ENCODE data around the gene SHISA7. TPM values are rescaled to one million over a fixed set of nuclear protein-coding genes. Genes with fewer than 3 reads are reported as not detected.

Gene SHISA7
- total and polyA plus RNA-seq, 11 donors: not detected

DNA sequence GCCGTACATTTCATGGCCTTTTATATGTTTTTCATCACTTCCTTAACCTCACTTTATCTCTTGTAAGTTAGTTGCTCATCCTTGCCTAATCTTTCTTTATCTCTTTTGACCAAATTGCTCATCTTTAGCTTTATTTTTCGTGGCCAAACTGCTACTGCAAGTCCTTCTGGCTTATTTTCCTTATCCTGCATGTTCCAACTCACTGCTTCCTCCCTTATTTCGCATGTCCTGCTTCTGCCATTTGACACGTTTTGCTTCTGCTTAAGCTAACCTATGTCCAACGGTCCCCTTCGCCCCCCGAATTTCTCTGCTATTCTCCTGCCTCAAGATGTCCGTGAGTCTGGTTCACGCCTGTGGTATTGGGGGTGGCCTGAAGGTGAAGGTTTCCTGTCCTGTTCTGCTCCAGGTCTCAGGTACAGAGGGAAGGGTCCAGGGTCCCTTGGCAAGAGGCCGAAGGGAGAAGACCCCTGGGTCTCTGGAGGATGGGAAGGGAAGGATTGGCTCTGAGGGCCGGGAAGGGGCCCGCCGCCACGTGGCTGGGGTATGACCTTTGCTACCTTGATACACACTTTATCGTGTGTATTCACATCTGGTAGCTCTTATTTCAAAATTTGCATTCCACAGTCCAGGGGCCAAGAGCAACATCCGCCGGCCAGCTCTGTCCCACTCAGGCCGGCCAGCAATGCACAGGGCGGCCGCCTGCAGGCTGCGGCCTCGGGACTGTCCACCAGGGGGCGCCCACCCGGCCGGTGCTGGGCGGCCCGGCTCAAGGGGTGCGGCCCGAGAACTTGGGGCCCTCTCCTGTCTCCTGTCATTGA lies 24.3 kb upstream of the SHISA7 start:
- H3K36me3 ChIP-seq: no peaks in the 10 kb centered on the region
- TF ChIP-seq POLR2A (IDR thresholded peaks at IDR 0.05) (no peak), CTCF (IDR thresholded peaks at IDR 0.05) (peak; percentile 96 to 100 (median 99))
- peaks cover 0 to 12% (median 7%) of the 10 kb centered on the region in 12 donors for H3K4me1 ChIP-seq
- DNase-seq (peak; percentile 62 to 88 (median 74)), ATAC-seq (peak; percentile 74 to 89 (median 88))
- H3K27ac ChIP-seq: no peak overlapping the region
- 29 to 33% (median 31%) methylated on average over 26 to 29 of the region's 29 CpGs for WGBS, 4 donors
- no peaks in the 10 kb centered on the region for H3K27me3 ChIP-seq
- H3K9me3 ChIP-seq: no peaks in the 10 kb centered on the region
- intact Hi-C loops (cut with DNase I): loop anchor here (1.0 to 5.0 kb wide), 6 partner anchors 35 to 165 kb away; no protein-coding TSS in a partner anchor
- no peak overlapping the region for H3K4me3 ChIP-seq

DNA sequence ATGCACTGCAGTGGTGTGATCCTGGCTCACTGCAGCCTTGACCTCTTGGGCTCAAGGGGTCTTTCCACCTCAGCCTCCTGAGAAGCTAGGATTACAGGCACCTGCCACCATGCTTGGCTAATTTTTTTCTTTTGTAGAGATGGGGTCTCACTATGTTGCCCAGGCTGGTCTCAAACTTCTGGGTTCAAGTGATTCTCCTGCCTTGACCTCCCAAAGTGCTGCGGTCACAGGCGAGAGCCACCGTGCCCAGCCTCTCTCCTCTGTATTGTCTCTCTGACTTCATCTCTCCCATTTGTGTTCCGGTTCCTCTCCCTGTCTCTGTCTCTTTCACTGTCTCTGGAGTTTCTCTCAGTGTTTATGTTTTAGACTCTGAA lies 23.1 kb upstream of the SHISA7 start:
- intact Hi-C loops (cut with DNase I): loop anchor here in 7 of 10 donors (2.0 to 5.0 kb wide), 5 partner anchors 36 to 167 kb away; no protein-coding TSS in a partner anchor
- ATAC-seq (no peak), DNase-seq (no peak)
- H3K9me3 ChIP-seq: no peaks in the 10 kb centered on the region
- H3K27me3 ChIP-seq: no peaks in the 10 kb centered on the region
- 85 to 94% (median 92%) methylated on average over 4 of the region's 4 CpGs for WGBS, 4 donors
- no peaks in the 10 kb centered on the region for H3K36me3 ChIP-seq
- TF ChIP-seq POLR2A (IDR thresholded peaks at IDR 0.05) (no peak), CTCF (IDR thresholded peaks at IDR 0.05) (no peak)
- H3K27ac ChIP-seq: no peak overlapping the region
- H3K4me3 ChIP-seq: no peak overlapping the region
- H3K4me1 ChIP-seq: peaks cover 0 to 17% (median 9%) of the 10 kb centered on the region in 12 donors

GRCh38 chr19:55465460-55466240 lies 22.6 kb upstream of the SHISA7 start:
- no peak for TF ChIP-seq POLR2A (IDR thresholded peaks at IDR 0.05)
- no peak for TF ChIP-seq CTCF (IDR thresholded peaks at IDR 0.05)

DNA sequence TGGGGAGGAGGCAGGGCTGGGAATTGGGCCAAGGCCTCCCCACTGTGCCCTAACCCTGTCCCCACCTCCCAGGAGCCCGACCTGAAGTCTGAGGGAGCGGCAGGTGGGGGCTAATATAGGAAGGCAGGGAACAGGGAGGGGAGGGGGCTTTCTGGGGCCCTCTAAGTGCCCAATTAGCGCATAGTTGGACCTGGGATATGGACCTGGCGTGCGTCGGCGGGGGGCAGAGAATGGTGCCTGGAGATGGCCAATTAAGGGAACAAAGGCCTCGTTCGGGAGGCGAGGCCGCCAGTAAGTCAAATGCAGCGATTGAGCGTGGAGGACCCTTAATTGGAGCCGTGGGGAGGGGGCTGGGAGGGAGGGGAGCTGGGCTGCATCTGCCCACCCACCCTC lies 21.6 kb upstream of the SHISA7 start, which contains the start of gene C19orf85:
Gene C19orf85, minus strand, starts transcription at position 90 of the 393 bp plus-strand sequence. CDS start 197 bp downstream, outside the sequence.
- H3K36me3 ChIP-seq: no peaks in the 10 kb centered on the region
- 61 to 80% (median 72%) methylated on average over 14 of the region's 14 CpGs for WGBS, 4 donors
- ATAC-seq (no peak), DNase-seq (peak in 1 of 5 donors; percentile 19)
- TF ChIP-seq CTCF (IDR thresholded peaks at IDR 0.05) (no peak), POLR2A (IDR thresholded peaks at IDR 0.05) (no peak)
- H3K27me3 ChIP-seq: no peaks in the 10 kb centered on the region
- no peaks in the 10 kb centered on the region for H3K9me3 ChIP-seq
- intact Hi-C loops (cut with DNase I): loop anchor here in 4 of 10 donors (5.0 kb wide), 3 partner anchors 38 to 168 kb away; no protein-coding TSS in a partner anchor
- H3K27ac ChIP-seq: no peak within 1 kb of the TSS
- H3K4me3 ChIP-seq: no peak within 1 kb of the TSS
- H3K4me1 ChIP-seq: peaks cover 0 to 27% (median 14%) of the 10 kb centered on the region in 12 donors

More at GRCh38 chr19:55465460-55466240, 22.6 kb upstream of the SHISA7 start:
- intact Hi-C loops (cut with DNase I): loop anchor here in 7 of 10 donors (2.0 to 5.0 kb wide), 5 partner anchors 37 to 167 kb away; no protein-coding TSS in a partner anchor
- WGBS, 4 donors: 81 to 93% (median 85%) methylated on average over 9 to 11 of the region's 11 CpGs
- H3K4me3 ChIP-seq: no peak overlapping the region
- DNase-seq: peak in 2 of 5 donors; percentile 24
- H3K27me3 ChIP-seq: no peaks in the 10 kb centered on the region
- H3K36me3 ChIP-seq: no peaks in the 10 kb centered on the region
- H3K27ac ChIP-seq: no peak overlapping the region
- H3K4me1 ChIP-seq: peaks cover 0 to 20% (median 13%) of the 10 kb centered on the region in 12 donors
- H3K9me3 ChIP-seq: no peaks in the 10 kb centered on the region
- ATAC-seq: no peak

All from heart left ventricle (tissue), 16 donors.